Liver (tissue), 9 donors: ENCODE results near the gene PSMA5. TPM values are rescaled to one million over a fixed set of nuclear protein-coding genes. Genes with fewer than 3 reads are reported as not detected.
"Not testable (repeated sequence)": the region's sequence is repeated elsewhere in the genome, so short reads cannot be mapped to it uniquely, and the experiment has no call there.

Experiments used
- DNase-seq: peaks from one replicate; pipeline ENCODE4 v3.0.0-alpha.2; 2017; ENCODE audit warnings: low spot score
- H3K27ac ChIP-seq, 2 donors: one replicate each; pipeline ENCODE4 v1.7.0; 2013; ENCODE audit warnings: inconsistent platforms in 2 of 2, low read length in 2 of 2, control low read depth in 1 of 2, low read depth in 1 of 2, mild to moderate bottlenecking in 1 of 2
- H3K27me3 ChIP-seq, 4 donors: one replicate each; pipeline versions ENCODE4 v1.6.1 to v1.7.0; 2013; ENCODE audit warnings: low read length in 3 of 4, inconsistent platforms in 1 of 4, mild to moderate bottlenecking in 1 of 4, moderate library complexity in 1 of 4; ENCODE audit not compliant: control insufficient read depth in 4 of 4, insufficient read depth in 4 of 4
- H3K36me3 ChIP-seq, 4 donors: one replicate each; pipeline versions ENCODE4 v1.6.1 to v1.7.0; 2013; ENCODE audit warnings: low read length in 3 of 4, mild to moderate bottlenecking in 3 of 4, low read depth in 1 of 4, moderate library complexity in 1 of 4; ENCODE audit not compliant: control insufficient read depth in 4 of 4, insufficient read depth in 3 of 4
- H3K4me1 ChIP-seq, 4 donors: one replicate each; pipeline versions ENCODE4 v1.6.1 to v1.7.0; 2013; ENCODE audit warnings: low read length in 3 of 4, mild to moderate bottlenecking in 3 of 4, moderate library complexity in 1 of 4; ENCODE audit not compliant: control insufficient read depth in 4 of 4, insufficient read depth in 4 of 4
- H3K4me3 ChIP-seq, 3 donors: one replicate each; pipeline versions ENCODE4 v1.6.1 to v1.7.0; 2013; ENCODE audit warnings: low read length in 3 of 3, control low read depth in 1 of 3, low read depth in 1 of 3, mild to moderate bottlenecking in 1 of 3
- H3K9ac ChIP-seq, 2 donors: one replicate each; pipeline ENCODE4 v1.7.0; 2013; ENCODE audit warnings: low read length in 2 of 2, mild to moderate bottlenecking in 2 of 2, moderate library complexity in 2 of 2, control low read depth in 1 of 2, low read depth in 1 of 2
- H3K9me3 ChIP-seq, 4 donors: one replicate each; pipeline versions ENCODE4 v1.6.1 to v1.7.0; 2013; ENCODE audit warnings: low read length in 3 of 4; ENCODE audit not compliant: control insufficient read depth in 4 of 4
- EGR1 ChIP-seq, 2 donors: IDR thresholded peaks; 2 replicates each; pipeline ENCODE4 v1.6.1; 2016 to 2018; ENCODE audit warnings: antibody characterized with exemption in 2 of 2, low read depth in 2 of 2
- FOXA2 ChIP-seq: IDR thresholded peaks from 2 replicates; pipeline ENCODE4 v1.6.1; 2016; ENCODE audit warnings: antibody characterized with exemption
- HNF4A ChIP-seq, 2 donors: conservative IDR thresholded peaks; 2 replicates each; pipeline ENCODE4 v1.6.1; 2016; ENCODE audit warnings: antibody characterized with exemption in 2 of 2, mild to moderate bottlenecking in 2 of 2
- HNF4G ChIP-seq: IDR thresholded peaks from 2 replicates; pipeline ENCODE4 v1.6.1; 2016; ENCODE audit warnings: antibody characterized with exemption
- JUND ChIP-seq, 2 donors: IDR thresholded peaks; 2 replicates each; pipeline ENCODE4 v1.6.1; 2016; ENCODE audit warnings: antibody characterized with exemption in 2 of 2
- NR2F2 ChIP-seq: IDR thresholded peaks from 2 replicates; pipeline ENCODE4 v1.6.1; 2016; ENCODE audit warnings: antibody characterized with exemption
- RAD21 ChIP-seq, 2 donors: IDR thresholded peaks; 2 replicates each; pipeline ENCODE4 v1.6.1; 2016; ENCODE audit warnings: antibody characterized with exemption in 2 of 2, mild to moderate bottlenecking in 2 of 2
- SP1 ChIP-seq: IDR thresholded peaks from 2 replicates; pipeline ENCODE4 v1.6.1; 2018; ENCODE audit warnings: antibody characterized with exemption, mild to moderate bottlenecking
- TAF1 ChIP-seq: conservative IDR thresholded peaks from 2 replicates; pipeline ENCODE4 v1.6.1; 2016; ENCODE audit warnings: antibody characterized with exemption, mild to moderate bottlenecking
- YY1 ChIP-seq: IDR thresholded peaks from 2 replicates; pipeline ENCODE4 v1.6.1; 2016; ENCODE audit warnings: antibody characterized with exemption, mild to moderate bottlenecking
- WGBS: extraction: QIAGEN DNeasy Blood & Tissue Kit; methylation state at CpG from one replicate; pipeline ENCODE4 v1.1.7; 2013; 5-methylcytosine and 5-hydroxymethylcytosine counted together
- polyA plus RNA-seq, 2 donors: library from polyadenylated mRNA; stranded (reverse) in 1 of 2; unstranded in 1 of 2; fragments of 200-250 nt in 1 of 2; fragments of >200 nt in 1 of 2; fragmentation: Nextera tagmentation in 1 of 2; extraction: Ambion mirVana in 1 of 2; gene quantifications; one replicate each; pipeline versions ENCODE4 v1.2.1 to v1.2.3, GENCODE V29; 2013 to 2015
- total RNA-seq, 2 donors: library from RNA; depleted of rRNA; stranded (reverse); fragments of >200 nt; gene quantifications; one replicate each; pipeline ENCODE4 v1.2.3, GENCODE V29; 2014
- TF ChIP-seq, protein P1 (sequence below): IDR thresholded peaks from 2 replicates; pipeline ENCODE4 v1.6.1; 2016; ENCODE audit warnings: antibody characterized with exemption
- TF ChIP-seq, protein P2 (sequence below): fragments of 150-350 bp; IDR thresholded peaks from 2 replicates; pipeline ENCODE4 v1.5.1; 2017; ENCODE audit warnings: improper control_type of control experiment, low read depth, low read length; ENCODE audit not compliant: missing input control
- donor health status: healthy.
- donor health status: healthy.
- donor health status: healthy.
- donor health status: healthy.
- donor health status: healthy.

The PSMA5 gene
- total and polyA plus RNA-seq, 4 donors, result 26.3 to 88.6 (median 67.9) TPM

DNA sequence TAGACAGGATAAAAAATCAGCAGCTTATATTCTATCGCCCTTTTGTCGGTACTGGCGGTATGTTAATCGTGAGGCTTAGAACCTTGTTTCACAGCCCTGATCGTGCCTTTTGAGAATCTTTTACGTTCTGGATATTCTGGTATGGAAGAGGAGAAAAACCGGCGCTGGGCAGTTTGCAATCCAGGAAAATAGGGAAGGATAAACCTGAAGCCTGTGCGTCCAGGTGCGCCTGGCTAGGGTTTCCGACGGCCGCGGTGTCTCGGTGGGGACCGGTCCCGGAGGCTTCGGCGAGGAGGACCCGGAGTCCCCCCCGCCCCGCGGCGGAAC lies 39.8 kb upstream of the PSMA5 start:
- Histone ChIP-seq H3K9ac (peak overlapping the region; percentile 16 to 43), H3K9me3 (no peaks in the 10 kb centered on the region), H3K4me1 (peaks cover 0 to 9% (median 2%) of the 10 kb centered on the region in 4 donors), H3K27me3 (peaks cover 0 to 3% (median 0%) of the 10 kb centered on the region in 4 donors), H3K36me3 (no peaks in the 10 kb centered on the region), H3K27ac (peak overlapping the region; percentile 54 to 60), H3K4me3 (peak overlapping the region; percentile 63 to 76 (median 75))
- DNase-seq, result no peak
- TF ChIP-seq YY1 (no peak), TAF1 (no peak), NR2F2 (no peak), JUND (IDR thresholded peaks at IDR 0.05) (no peak)
- TF ChIP-seq, protein P1, sequence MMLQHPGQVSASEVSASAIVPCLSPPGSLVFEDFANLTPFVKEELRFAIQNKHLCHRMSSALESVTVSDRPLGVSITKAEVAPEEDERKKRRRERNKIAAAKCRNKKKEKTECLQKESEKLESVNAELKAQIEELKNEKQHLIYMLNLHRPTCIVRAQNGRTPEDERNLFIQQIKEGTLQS, result no peak
- 6% methylated on average over 24 of the region's 24 CpGs for WGBS

DNA sequence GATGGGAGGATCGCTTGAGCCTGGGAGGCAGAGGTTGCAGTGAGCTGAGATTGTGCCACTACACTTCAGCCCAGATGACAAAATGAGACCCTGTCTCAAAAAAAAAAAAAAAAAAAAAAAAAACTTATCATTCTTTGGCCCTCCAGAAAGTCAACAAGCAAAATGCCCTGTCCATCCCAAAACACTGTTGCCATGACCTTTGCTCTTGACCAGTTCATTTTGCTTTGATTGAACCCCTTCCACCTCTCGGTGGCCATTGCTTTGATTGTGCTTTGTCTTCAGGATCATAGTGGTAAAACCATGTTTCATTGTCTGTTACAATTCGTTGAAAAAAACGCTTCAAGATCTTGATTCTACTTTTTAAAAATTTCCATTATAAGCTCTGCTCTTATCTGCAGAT lies 31.6 kb upstream of the PSMA5 start:
- 78% methylated on average over 4 of the region's 4 CpGs for WGBS
- H3K9ac ChIP-seq, result no peak overlapping the region
- TF ChIP-seq FOXA2 (no peak), EGR1 (IDR thresholded peaks at IDR 0.05; ENCODE audit: low read depth in 2 of 2) (no peak), HNF4A (conservative IDR thresholded peaks at IDR 0.05) (peak in 1 of 2 donors; percentile 22)

DNA sequence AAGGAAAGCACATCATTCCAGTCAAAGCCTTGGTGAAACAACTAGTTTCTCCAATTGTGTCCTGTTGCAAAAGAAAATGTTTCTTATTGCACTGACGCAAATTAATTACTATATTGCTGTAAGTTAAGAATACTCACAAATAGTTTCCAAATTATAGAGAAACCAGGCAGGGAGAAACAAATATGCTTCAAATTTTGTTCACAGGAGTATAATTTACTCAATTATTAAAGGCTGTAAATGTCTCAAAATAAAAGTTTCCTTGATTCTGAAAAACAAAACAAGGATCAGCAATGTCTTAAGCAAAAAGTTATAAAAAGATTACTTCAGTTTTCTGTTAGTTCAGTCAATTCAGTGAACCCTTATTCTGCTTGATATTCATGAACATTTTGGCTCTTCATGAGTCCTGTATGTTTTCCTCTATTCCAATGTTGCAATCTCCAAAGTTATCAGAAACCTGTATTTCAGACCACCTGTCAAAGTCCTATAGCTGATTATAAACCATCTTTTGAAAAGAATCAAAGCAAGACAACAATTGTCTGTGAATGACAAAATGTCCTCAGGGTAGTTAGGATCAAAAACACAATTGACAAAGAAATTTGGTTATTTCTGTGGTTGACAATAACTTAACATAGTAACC lies 28.4 kb upstream of the PSMA5 start:
- no peak overlapping the region for H3K4me3 ChIP-seq
- H3K27ac ChIP-seq, result no peak overlapping the region
- H3K9me3 ChIP-seq, result no peaks in the 10 kb centered on the region
- H3K36me3 ChIP-seq, result no peaks in the 10 kb centered on the region
- no peak overlapping the region for H3K9ac ChIP-seq
- no peak for TF ChIP-seq SP1
- no peak for TF ChIP-seq HNF4A (conservative IDR thresholded peaks at IDR 0.05)
- no peak for TF ChIP-seq HNF4G
- TF ChIP-seq, protein P2, sequence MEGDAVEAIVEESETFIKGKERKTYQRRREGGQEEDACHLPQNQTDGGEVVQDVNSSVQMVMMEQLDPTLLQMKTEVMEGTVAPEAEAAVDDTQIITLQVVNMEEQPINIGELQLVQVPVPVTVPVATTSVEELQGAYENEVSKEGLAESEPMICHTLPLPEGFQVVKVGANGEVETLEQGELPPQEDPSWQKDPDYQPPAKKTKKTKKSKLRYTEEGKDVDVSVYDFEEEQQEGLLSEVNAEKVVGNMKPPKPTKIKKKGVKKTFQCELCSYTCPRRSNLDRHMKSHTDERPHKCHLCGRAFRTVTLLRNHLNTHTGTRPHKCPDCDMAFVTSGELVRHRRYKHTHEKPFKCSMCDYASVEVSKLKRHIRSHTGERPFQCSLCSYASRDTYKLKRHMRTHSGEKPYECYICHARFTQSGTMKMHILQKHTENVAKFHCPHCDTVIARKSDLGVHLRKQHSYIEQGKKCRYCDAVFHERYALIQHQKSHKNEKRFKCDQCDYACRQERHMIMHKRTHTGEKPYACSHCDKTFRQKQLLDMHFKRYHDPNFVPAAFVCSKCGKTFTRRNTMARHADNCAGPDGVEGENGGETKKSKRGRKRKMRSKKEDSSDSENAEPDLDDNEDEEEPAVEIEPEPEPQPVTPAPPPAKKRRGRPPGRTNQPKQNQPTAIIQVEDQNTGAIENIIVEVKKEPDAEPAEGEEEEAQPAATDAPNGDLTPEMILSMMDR, result no peak
- H3K27me3 ChIP-seq, result no peaks in the 10 kb centered on the region
- DNase-seq, result no peak
- no peaks in the 10 kb centered on the region for H3K4me1 ChIP-seq
- 97% methylated on average over 1 of the region's 1 CpG for WGBS

More for the DNA sequence above, 31.6 kb upstream of the PSMA5 start:
- Histone ChIP-seq H3K4me3 (no peak overlapping the region), H3K4me1 (no peaks in the 10 kb centered on the region), H3K36me3 (no peaks in the 10 kb centered on the region), H3K9me3 (no peaks in the 10 kb centered on the region), H3K27me3 (no peaks in the 10 kb centered on the region), H3K27ac (no peak overlapping the region)
- DNase-seq, result no peak

DNA sequence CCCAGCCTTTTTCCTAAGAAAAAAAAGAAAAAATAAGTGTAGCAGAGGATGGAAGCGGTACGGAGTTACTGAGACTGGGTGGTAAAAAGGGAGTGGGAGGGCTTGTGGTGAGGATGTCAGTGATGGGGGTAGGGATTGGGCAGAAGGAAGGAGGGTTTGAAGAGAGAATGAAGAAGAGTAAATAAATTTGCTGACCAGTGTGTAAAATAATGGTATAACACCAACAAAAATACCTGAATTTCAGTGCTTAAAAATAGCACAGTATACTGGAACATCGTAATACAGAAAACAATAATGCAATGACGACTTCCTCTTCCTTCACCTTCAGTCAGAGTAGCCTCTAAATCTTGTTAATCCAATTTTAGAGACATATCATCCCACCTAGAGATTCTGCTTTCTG lies 21.3 kb upstream of the PSMA5 start:
- Histone ChIP-seq H3K4me1 (no peaks in the 10 kb centered on the region), H3K27me3 (peaks cover 0 to 2% (median 0%) of the 10 kb centered on the region in 4 donors), H3K4me3 (no peak overlapping the region), H3K36me3 (no peaks in the 10 kb centered on the region), H3K9ac (no peak overlapping the region), H3K27ac (no peak overlapping the region), H3K9me3 (no peaks in the 10 kb centered on the region)
- no peak for DNase-seq
- TF ChIP-seq RAD21 (IDR thresholded peaks at IDR 0.05), result no peak
- WGBS, result 73% methylated on average over 4 of the region's 4 CpGs

DNA sequence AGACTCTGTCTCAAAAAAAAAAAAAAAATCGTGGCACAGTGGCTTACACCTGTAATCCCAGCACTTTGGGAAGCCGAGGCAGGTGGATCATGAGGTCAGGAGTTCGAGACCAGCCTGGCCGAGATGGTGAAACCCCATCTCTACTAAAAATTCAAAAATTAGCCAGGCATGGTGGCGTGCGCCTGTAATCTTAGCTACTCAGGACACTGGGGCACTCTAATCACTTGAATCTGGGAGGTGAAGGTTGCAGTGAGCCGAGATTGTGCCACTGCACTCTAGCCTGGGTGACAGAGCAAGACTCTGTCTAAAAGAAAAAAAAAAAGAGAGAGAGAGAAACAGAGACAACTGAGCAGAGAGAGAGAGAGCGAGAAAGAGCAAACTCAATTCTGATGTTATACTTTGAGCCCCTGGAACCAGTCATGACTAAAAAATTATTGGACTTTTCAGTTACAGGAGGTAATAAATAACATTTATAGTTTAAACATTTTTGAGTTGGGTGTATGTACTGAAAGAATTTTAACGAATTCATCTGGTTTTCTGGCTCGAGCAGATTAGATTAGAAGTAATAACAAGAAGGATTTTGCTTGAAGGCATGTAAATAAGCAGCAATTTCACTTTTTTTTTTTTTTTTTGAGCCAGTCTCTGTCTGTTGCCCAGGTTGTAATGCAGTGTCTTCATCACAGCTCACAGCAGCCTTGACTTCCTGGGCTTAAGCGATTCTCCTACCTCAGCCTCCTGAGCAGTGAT lies 19.9 kb upstream of the PSMA5 start:
- DNase-seq, H3K36me3 ChIP-seq: not testable (repeated sequence)

More for the DNA sequence above, 19.9 kb upstream of the PSMA5 start:
- H3K9ac ChIP-seq, H3K4me1 ChIP-seq, H3K27ac ChIP-seq, H3K27me3 ChIP-seq, H3K9me3 ChIP-seq, H3K4me3 ChIP-seq: not testable (repeated sequence)
- 75% methylated on average over 11 of the region's 11 CpGs for WGBS
